Measurements from ENCODE around the gene NKX1-1.

NKX1-1 gene

GRCh38 chr4:1405254-1405635, 997 bp downstream of the NKX1-1 start:
- H3K4me2 ChIP-seq (ENCODE audit: low read length), result no peak overlapping the region
- no peak overlapping the region for H3K23ac ChIP-seq (ENCODE audit: low read length)
- H3K79me2 ChIP-seq (ENCODE audit: control insufficient read depth, insufficient read depth, low read length, poor library complexity), result no peaks in the 10 kb centered on the region
- no peak overlapping the region for H3K27ac ChIP-seq (ENCODE audit: low read depth, low read length)
- no peak for DNase-seq
- no peak overlapping the region for H3K4me3 ChIP-seq (ENCODE audit: low read depth, low read length)
- no peak overlapping the region for H4K91ac ChIP-seq (ENCODE audit: low read depth, low read length)
- H2BK120ac ChIP-seq (ENCODE audit: insufficient read depth, low read length, poor library complexity), result no peak overlapping the region
- no peak overlapping the region for H3K18ac ChIP-seq (ENCODE audit: low read length)
- no peak overlapping the region for H4K8ac ChIP-seq (ENCODE audit: low read depth, low read length)
- H2AFZ ChIP-seq (ENCODE audit: insufficient read depth, low read length, poor library complexity), result no peak overlapping the region
- H2BK12ac ChIP-seq (ENCODE audit: low read length), result no peak overlapping the region
- no peak overlapping the region for H2AK5ac ChIP-seq (ENCODE audit: low read length)
- H3K4ac ChIP-seq (ENCODE audit: low read depth, low read length), result no peak overlapping the region
- no peak overlapping the region for H2BK5ac ChIP-seq (ENCODE audit: low read depth, low read length, poor library complexity)
- no peaks in the 10 kb centered on the region for H3K36me3 ChIP-seq (ENCODE audit: control insufficient read depth in 1 of 2, insufficient read depth in 2 of 2, low read length in 2 of 2)
- H3K9ac ChIP-seq (ENCODE audit: low read length), result no peak overlapping the region
- H4K12ac ChIP-seq (ENCODE audit: low read depth, low read length), result no peak overlapping the region
- H3K27me3 ChIP-seq (ENCODE audit: insufficient read depth, low read length), result peaks cover 87% of the 10 kb centered on the region
- no peak overlapping the region for H3K14ac ChIP-seq (ENCODE audit: low read length)
- peaks cover 37% of the 10 kb centered on the region for H3K9me3 ChIP-seq (ENCODE audit: insufficient read depth, low read depth, low read length)
- WGBS (ENCODE audit: extremely low coverage, insufficient coverage, insufficient read length), result no CpG with 5 or more reads among the region's 26 CpGs
- H3K79me1 ChIP-seq (ENCODE audit: low read length), result no peaks in the 10 kb centered on the region
- no peaks in the 10 kb centered on the region for H3K4me1 ChIP-seq (ENCODE audit: control insufficient read depth in 1 of 2, insufficient read depth in 2 of 2, low read length in 2 of 2)

- Histone ChIP-seq H2BK12ac (ENCODE audit: low read length) (no peak overlapping the region), H2BK120ac (ENCODE audit: insufficient read depth, low read length, poor library complexity) (no peak overlapping the region)
Measured at GRCh38 chr4:1404573-1405253, 1.5 kb downstream of the NKX1-1 start.

GRCh38 chr4:1403591-1404572, 2.4 kb downstream of the NKX1-1 start:
- H3K4me1 ChIP-seq (ENCODE audit: control insufficient read depth in 1 of 2, insufficient read depth in 2 of 2, low read length in 2 of 2), result no peaks in the 10 kb centered on the region
- H4K12ac ChIP-seq (ENCODE audit: low read depth, low read length), result no peak overlapping the region
- WGBS (ENCODE audit: extremely low coverage, insufficient coverage, insufficient read length), result no CpG with 5 or more reads among the region's 107 CpGs
- H3K9ac ChIP-seq (ENCODE audit: low read length), result no peak overlapping the region
- H3K27ac ChIP-seq (ENCODE audit: low read depth, low read length), result no peak overlapping the region
- no peak overlapping the region for H3K4ac ChIP-seq (ENCODE audit: low read depth, low read length)
- H3K4me2 ChIP-seq (ENCODE audit: low read length), result no peak overlapping the region
- DNase-seq, result no peak
- no peak overlapping the region for H2BK5ac ChIP-seq (ENCODE audit: low read depth, low read length, poor library complexity)
- no peak overlapping the region for H4K91ac ChIP-seq (ENCODE audit: low read depth, low read length)
- H2BK120ac ChIP-seq (ENCODE audit: insufficient read depth, low read length, poor library complexity), result no peak overlapping the region
- no peak overlapping the region for H3K23ac ChIP-seq (ENCODE audit: low read length)
- peaks cover 78% of the 10 kb centered on the region for H3K27me3 ChIP-seq (ENCODE audit: insufficient read depth, low read length)
- no peaks in the 10 kb centered on the region for H3K79me2 ChIP-seq (ENCODE audit: control insufficient read depth, insufficient read depth, low read length, poor library complexity)
- H2AK5ac ChIP-seq (ENCODE audit: low read length), result no peak overlapping the region
- no peak overlapping the region for H3K14ac ChIP-seq (ENCODE audit: low read length)
- no peak overlapping the region for H2BK12ac ChIP-seq (ENCODE audit: low read length)
- H3K36me3 ChIP-seq (ENCODE audit: control insufficient read depth in 1 of 2, insufficient read depth in 2 of 2, low read length in 2 of 2), result no peaks in the 10 kb centered on the region
- no peak overlapping the region for H4K8ac ChIP-seq (ENCODE audit: low read depth, low read length)
- H3K79me1 ChIP-seq (ENCODE audit: low read length), result no peaks in the 10 kb centered on the region
- no peak overlapping the region for H3K4me3 ChIP-seq (ENCODE audit: low read depth, low read length)
- H2AFZ ChIP-seq (ENCODE audit: insufficient read depth, low read length, poor library complexity), result no peak overlapping the region
- H3K18ac ChIP-seq (ENCODE audit: low read length), result no peak overlapping the region
- H3K9me3 ChIP-seq (ENCODE audit: insufficient read depth, low read depth, low read length), result peaks cover 46% of the 10 kb centered on the region

More at GRCh38 chr4:1404573-1405253, 1.5 kb downstream of the NKX1-1 start:
- no peak overlapping the region for H4K8ac ChIP-seq (ENCODE audit: low read depth, low read length)
- no peaks in the 10 kb centered on the region for H3K4me1 ChIP-seq (ENCODE audit: control insufficient read depth in 1 of 2, insufficient read depth in 2 of 2, low read length in 2 of 2)
- no peak overlapping the region for H3K23ac ChIP-seq (ENCODE audit: low read length)
- no peak overlapping the region for H3K9ac ChIP-seq (ENCODE audit: low read length)
- H4K12ac ChIP-seq (ENCODE audit: low read depth, low read length), result no peak overlapping the region
- no peak overlapping the region for H3K4me2 ChIP-seq (ENCODE audit: low read length)
- no peak overlapping the region for H2AK5ac ChIP-seq (ENCODE audit: low read length)
- H3K79me1 ChIP-seq (ENCODE audit: low read length), result no peaks in the 10 kb centered on the region
- H3K27ac ChIP-seq (ENCODE audit: low read depth, low read length), result no peak overlapping the region
- peaks cover 39% of the 10 kb centered on the region for H3K9me3 ChIP-seq (ENCODE audit: insufficient read depth, low read depth, low read length)
- no peak overlapping the region for H2AFZ ChIP-seq (ENCODE audit: insufficient read depth, low read length, poor library complexity)
- whole genome bisulfite sequencing (ENCODE audit: extremely low coverage, insufficient coverage, insufficient read length), result no CpG with 5 or more reads among the region's 54 CpGs
- no peak overlapping the region for H4K91ac ChIP-seq (ENCODE audit: low read depth, low read length)
- H3K18ac ChIP-seq (ENCODE audit: low read length), result no peak overlapping the region
- no peak for DNase-seq
- no peak overlapping the region for H3K4me3 ChIP-seq (ENCODE audit: low read depth, low read length)
- H3K36me3 ChIP-seq (ENCODE audit: control insufficient read depth in 1 of 2, insufficient read depth in 2 of 2, low read length in 2 of 2), result no peaks in the 10 kb centered on the region
- no peak overlapping the region for H3K4ac ChIP-seq (ENCODE audit: low read depth, low read length)
- peaks cover 84% of the 10 kb centered on the region for H3K27me3 ChIP-seq (ENCODE audit: insufficient read depth, low read length)
- H3K79me2 ChIP-seq (ENCODE audit: control insufficient read depth, insufficient read depth, low read length, poor library complexity), result no peaks in the 10 kb centered on the region
- H3K14ac ChIP-seq (ENCODE audit: low read length), result no peak overlapping the region
- H2BK5ac ChIP-seq (ENCODE audit: low read depth, low read length, poor library complexity), result no peak overlapping the region

GRCh38 chr4:1403177-1403583, 3.1 kb downstream of the NKX1-1 start:
- no CpG with 5 or more reads among the region's 58 CpGs for WGBS (ENCODE audit: extremely low coverage, insufficient coverage, insufficient read length)

More at GRCh38 chr4:1403177-1403583, 3.1 kb downstream of the NKX1-1 start:
- no peaks in the 10 kb centered on the region for H3K36me3 ChIP-seq (ENCODE audit: control insufficient read depth in 1 of 2, insufficient read depth in 2 of 2, low read length in 2 of 2)
- H4K8ac ChIP-seq (ENCODE audit: low read depth, low read length), result no peak overlapping the region
- no peak overlapping the region for H4K12ac ChIP-seq (ENCODE audit: low read depth, low read length)
- peaks cover 71% of the 10 kb centered on the region for H3K27me3 ChIP-seq (ENCODE audit: insufficient read depth, low read length)
- no peak overlapping the region for H2AK5ac ChIP-seq (ENCODE audit: low read length)
- H4K91ac ChIP-seq (ENCODE audit: low read depth, low read length), result no peak overlapping the region
- no peak overlapping the region for H3K4ac ChIP-seq (ENCODE audit: low read depth, low read length)
- H3K18ac ChIP-seq (ENCODE audit: low read length), result no peak overlapping the region
- no peak overlapping the region for H3K4me2 ChIP-seq (ENCODE audit: low read length)
- H3K4me1 ChIP-seq (ENCODE audit: control insufficient read depth in 1 of 2, insufficient read depth in 2 of 2, low read length in 2 of 2), result no peaks in the 10 kb centered on the region
- no peak for DNase-seq
- no peaks in the 10 kb centered on the region for H3K79me2 ChIP-seq (ENCODE audit: control insufficient read depth, insufficient read depth, low read length, poor library complexity)
- H2BK120ac ChIP-seq (ENCODE audit: insufficient read depth, low read length, poor library complexity), result no peak overlapping the region
- H3K23ac ChIP-seq (ENCODE audit: low read length), result no peak overlapping the region
- no peak overlapping the region for H3K14ac ChIP-seq (ENCODE audit: low read length)
- H3K27ac ChIP-seq (ENCODE audit: low read depth, low read length), result no peak overlapping the region
- H3K4me3 ChIP-seq (ENCODE audit: low read depth, low read length), result no peak overlapping the region
- no peak overlapping the region for H2AFZ ChIP-seq (ENCODE audit: insufficient read depth, low read length, poor library complexity)
- peaks cover 49% of the 10 kb centered on the region for H3K9me3 ChIP-seq (ENCODE audit: insufficient read depth, low read depth, low read length)
- no peak overlapping the region for H3K9ac ChIP-seq (ENCODE audit: low read length)
- H3K79me1 ChIP-seq (ENCODE audit: low read length), result no peaks in the 10 kb centered on the region
- no peak overlapping the region for H2BK12ac ChIP-seq (ENCODE audit: low read length)
- no peak overlapping the region for H2BK5ac ChIP-seq (ENCODE audit: low read depth, low read length, poor library complexity)

All from trophoblast cell (in vitro differentiated cells and primary cell).